GM23248 (cell line): ENCODE measurements around the gene CAMTA1. TPM values are rescaled to one million over a fixed set of nuclear protein-coding genes. Genes with fewer than 3 reads are reported as not detected.
A peak's percentile ranks its signal among the peaks of the same experiment; 100 is the strongest.

Experiments used
- DNase-seq: peaks from one replicate; pipeline ENCODE4 v3.0.0-alpha.2; 2015
- H2AFZ ChIP-seq: fragments of 200-600 bp; sonication (generic); 2 replicates; pipeline ENCODE4 v1.6.1; 2016; ENCODE audit warnings: antibody characterized with exemption
- H3F3A ChIP-seq: fragments of 200-600 bp; sonication (generic); 2 replicates; pipeline ENCODE4 v1.6.1; 2016; ENCODE audit warnings: mild to moderate bottlenecking, antibody characterized with exemption, mixed run types; ENCODE audit not compliant: insufficient read depth
- H3K27ac ChIP-seq: fragments of 200-600 bp; sonication (generic); 2 replicates; pipeline ENCODE4 v1.5.1; 2016; ENCODE audit warnings: mild to moderate bottlenecking
- H3K27me3 ChIP-seq: fragments of 200-600 bp; sonication (generic); replicated peaks from 2 replicates; pipeline ENCODE4 v1.6.1; 2016; ENCODE audit warnings: mild to moderate bottlenecking; ENCODE audit not compliant: insufficient read depth
- H3K36me3 ChIP-seq: fragments of 200-600 bp; sonication (generic); 2 replicates; pipeline ENCODE4 v1.6.1; 2016; ENCODE audit warnings: low read depth, mild to moderate bottlenecking
- H3K4me1 ChIP-seq: fragments of 200-600 bp; sonication (generic); 2 replicates; pipeline ENCODE4 v1.6.1; 2016; ENCODE audit warnings: mild to moderate bottlenecking; ENCODE audit not compliant: insufficient read depth
- H3K4me2 ChIP-seq: fragments of 200-600 bp; sonication (generic); one replicate; pipeline ENCODE4 v1.6.1; 2016; ENCODE audit warnings: mild to moderate bottlenecking; ENCODE audit not compliant: unreplicated experiment
- H3K4me3 ChIP-seq: fragments of 200-600 bp; sonication (generic); 2 replicates; pipeline ENCODE4 v1.5.1; 2016; ENCODE audit warnings: mild to moderate bottlenecking
- H3K79me2 ChIP-seq: fragments of 200-600 bp; sonication (generic); 2 replicates; pipeline ENCODE4 v1.6.1; 2016; ENCODE audit warnings: mild to moderate bottlenecking; ENCODE audit not compliant: insufficient read depth
- H3K9ac ChIP-seq: fragments of 200-600 bp; sonication (generic); 2 replicates; pipeline ENCODE4 v1.6.1; 2016; ENCODE audit warnings: mild to moderate bottlenecking
- H3K9me2 ChIP-seq: fragments of 200-600 bp; sonication (generic); 2 replicates; pipeline ENCODE4 v1.6.1; 2016; ENCODE audit warnings: mixed run types, mild to moderate bottlenecking, moderate library complexity; ENCODE audit not compliant: insufficient read depth
- H3K9me3 ChIP-seq: fragments of 200-600 bp; sonication (generic); one replicate; pipeline ENCODE4 v1.6.1; 2017; ENCODE audit warnings: low read depth
- H4K20me1 ChIP-seq: fragments of 200-600 bp; sonication (generic); 2 replicates; pipeline ENCODE4 v1.6.0; 2016; ENCODE audit not compliant: insufficient read depth
- EZH2 ChIP-seq: fragments of 200-600 bp; sonication (generic); IDR thresholded peaks from 2 replicates; pipeline ENCODE4 v1.6.1; 2018; ENCODE audit warnings: antibody characterized with exemption, mild to moderate bottlenecking; ENCODE audit not compliant: insufficient read depth, poor library complexity, severe bottlenecking
- EZH2phosphoT487 ChIP-seq: fragments of 200-600 bp; sonication (generic); IDR thresholded peaks from 2 replicates; pipeline ENCODE4 v1.6.1; 2018; ENCODE audit warnings: antibody characterized with exemption, moderate library complexity, mild to moderate bottlenecking, low read depth; ENCODE audit not compliant: insufficient read depth
- WGBS, 2 experiments: methylation state at CpG; one replicate each; pipeline ENCODE4 v1.1.6; 2015 to 2017; ENCODE audit warnings: low lambda C conversion rate in 2 of 2, low coverage in 1 of 2; ENCODE audit errors: missing lambda C conversion rate in 2 of 2; 5-methylcytosine and 5-hydroxymethylcytosine counted together
- in situ Hi-C: fragments of 300-500 bp; cut with MboI; formaldehyde crosslinking; loops from 2 replicates; pipeline ENCODE4 v1.15.0; 2020
- polyA plus RNA-seq: library from polyadenylated mRNA; unstranded; fragments of >200 nt; fragmentation: Nextera tagmentation; extraction: Ambion mirVana; gene quantifications from 2 replicates; pipeline ENCODE4 v1.2.1, GENCODE V29; 2016
- total RNA-seq: library from RNA; depleted of rRNA; stranded (reverse); fragments of >200 nt; shearing (Covaris generic); gene quantifications from 2 replicates; pipeline ENCODE4 v1.2.3, GENCODE V29; 2014

Gene CAMTA1
- total and polyA plus RNA-seq, 2 experiments from 2014 or later = 50.1 to 165 TPM

DNA sequence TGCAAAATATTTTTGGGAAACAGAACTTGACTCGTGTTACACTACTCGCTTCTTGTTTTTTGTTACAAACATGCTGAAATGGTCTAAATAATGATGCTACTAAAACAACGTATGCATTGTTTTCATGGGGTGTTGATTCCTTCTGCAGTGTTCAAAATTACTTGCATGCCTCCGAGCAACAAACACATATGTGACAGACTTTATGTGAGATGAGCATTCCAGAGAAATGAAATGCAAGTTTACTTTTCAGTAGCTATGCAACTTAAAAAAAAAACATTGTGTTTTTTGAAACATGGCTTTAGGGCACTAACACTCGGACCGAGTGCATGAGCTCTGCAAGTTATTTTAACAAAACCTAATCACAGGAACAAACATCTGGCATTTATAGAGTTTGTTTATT is 84.8 kb downstream of the CAMTA1 start:
- H3K4me3 ChIP-seq = no peak overlapping the region
- WGBS, 2 experiments = 35 to 37% methylated on average over 6 of the region's 6 CpGs
- H4K20me1 ChIP-seq = no peaks in the 10 kb centered on the region
- H3K4me1 ChIP-seq = peaks cover 21% of the 10 kb centered on the region
- peak; percentile 46 for DNase-seq
- no peaks in the 10 kb centered on the region; the same call in 1 of the 2 replicates for H3K9me2 ChIP-seq
- in situ Hi-C loops = no loop called here
- no peaks in the 10 kb centered on the region for H3K36me3 ChIP-seq
- H3F3A ChIP-seq = 0 out of 2 replicates have a peak, but pooled peaks cover 9% of the 10 kb centered on the region
- no peak for TF ChIP-seq EZH2phosphoT487
- TF ChIP-seq EZH2 = no peak
- H3K27ac ChIP-seq = peak overlapping the region; percentile 24
- H3K9ac ChIP-seq = no peak overlapping the region
- H3K79me2 ChIP-seq = peaks cover 65% of the 10 kb centered on the region
- H3K9me3 ChIP-seq = no peaks in the 10 kb centered on the region
- no peaks in the 10 kb centered on the region for H3K27me3 ChIP-seq
- H3K4me2 ChIP-seq = peak overlapping the region; percentile 57
- no peak overlapping the region for H2AFZ ChIP-seq

DNA sequence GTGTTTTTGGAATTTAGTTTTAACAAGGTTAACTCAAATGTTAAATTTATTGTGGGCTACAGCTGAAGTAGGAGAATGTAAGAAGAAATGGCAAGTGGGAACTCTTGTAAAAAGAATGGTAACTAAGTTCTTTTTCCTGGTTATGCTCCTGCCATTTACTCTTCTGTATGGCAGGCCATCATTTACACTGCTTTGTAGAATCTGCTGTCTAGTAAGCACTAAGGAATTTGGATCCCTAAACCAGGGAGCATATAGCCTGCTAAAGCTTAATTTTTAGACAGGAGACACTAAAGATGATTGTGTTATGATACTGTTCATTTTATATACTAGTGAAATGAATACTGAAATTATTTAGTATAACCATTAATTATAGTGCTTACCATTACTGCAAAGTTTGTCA is 85.3 kb downstream of the CAMTA1 start:
- H3K9me2 ChIP-seq = no peaks in the 10 kb centered on the region; the same call in 1 of the 2 replicates
- in situ Hi-C loops = no loop called here
- peaks cover 60% of the 10 kb centered on the region for H3K79me2 ChIP-seq
- DNase-seq = peak; percentile 57
- H3K4me3 ChIP-seq = no peak overlapping the region
- peaks cover 21% of the 10 kb centered on the region for H3K4me1 ChIP-seq
- H3K4me2 ChIP-seq = peak overlapping the region; percentile 57
- no peaks in the 10 kb centered on the region for H4K20me1 ChIP-seq
- no peak overlapping the region for H3K9ac ChIP-seq
- H3K36me3 ChIP-seq = no peaks in the 10 kb centered on the region
- TF ChIP-seq EZH2 = no peak
- no peak for TF ChIP-seq EZH2phosphoT487
- H3K27me3 ChIP-seq = no peaks in the 10 kb centered on the region
- 0 out of 2 replicates have a peak, but pooled peaks cover 9% of the 10 kb centered on the region for H3F3A ChIP-seq
- H3K27ac ChIP-seq = peak overlapping the region; percentile 24
- H2AFZ ChIP-seq = no peak overlapping the region
- H3K9me3 ChIP-seq = no peaks in the 10 kb centered on the region

DNA sequence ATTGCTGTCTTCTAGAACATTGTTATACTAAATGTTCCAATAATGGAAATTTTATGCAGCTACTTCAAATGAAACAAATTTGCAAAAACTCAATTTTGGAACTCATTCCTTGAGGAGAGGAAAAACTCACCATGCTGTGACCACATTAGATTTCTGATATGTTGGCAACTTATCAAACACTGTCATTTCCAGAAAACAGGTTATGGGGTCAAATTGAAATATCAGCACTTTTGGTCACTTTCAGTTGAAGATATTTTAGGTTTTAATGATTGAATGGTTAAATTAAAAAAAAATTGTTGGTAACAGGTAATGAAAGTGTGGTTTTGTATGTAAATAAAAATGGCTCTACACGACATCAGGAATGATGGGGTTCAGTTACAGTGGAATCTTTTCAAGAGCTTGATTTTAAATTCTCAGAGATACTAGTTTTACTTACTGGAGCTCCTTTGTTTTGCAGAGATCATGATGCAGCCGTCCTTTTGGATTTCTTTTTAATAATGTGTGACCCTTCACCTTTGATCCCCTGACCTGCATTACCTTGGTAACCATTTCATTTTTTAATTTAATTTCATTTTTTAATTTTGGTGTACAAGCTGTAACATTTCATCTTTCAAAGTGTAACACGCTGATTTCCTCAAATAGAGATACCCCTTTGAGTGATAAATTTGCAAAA is 86.2 kb downstream of the CAMTA1 start:
- TF ChIP-seq EZH2 (no peak), EZH2phosphoT487 (no peak)
- in situ Hi-C loops = no loop called here
- H3K27ac ChIP-seq = no peak overlapping the region

DNA sequence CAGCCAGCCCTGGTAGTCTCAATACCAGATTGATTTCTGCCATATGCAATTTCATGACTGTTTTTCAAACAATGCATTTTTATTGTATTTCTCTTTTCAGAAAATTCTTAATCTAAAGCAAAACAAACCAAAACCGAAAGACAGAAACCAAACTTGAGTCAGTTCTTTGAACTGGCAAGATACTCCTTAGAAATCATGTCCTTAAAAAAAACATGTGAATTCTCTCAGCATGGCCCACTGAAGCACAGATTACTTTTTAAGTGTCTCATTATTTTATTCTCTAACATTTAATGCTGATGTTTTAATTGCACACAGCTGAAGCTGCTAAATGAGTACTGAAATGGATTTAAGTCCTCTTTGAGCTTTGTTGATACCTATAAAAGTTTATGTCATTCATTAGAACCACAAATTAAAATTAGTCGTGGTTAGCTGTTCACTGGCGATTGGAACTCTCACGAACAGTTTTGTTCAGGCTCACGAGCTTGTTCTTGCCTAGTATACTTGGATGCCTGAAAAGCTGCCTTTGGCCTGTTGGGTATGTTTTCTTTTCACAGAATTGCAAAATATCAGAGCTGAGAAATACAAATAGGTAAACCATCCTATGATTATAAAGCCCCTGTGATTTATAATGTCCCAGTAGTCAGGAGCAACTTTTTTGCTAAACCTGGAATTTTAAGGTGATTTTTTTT is 87.5 kb downstream of the CAMTA1 start:
- no peak for TF ChIP-seq EZH2
- TF ChIP-seq EZH2phosphoT487 = no peak
- no peak for DNase-seq
- peaks cover 39% of the 10 kb centered on the region for H3K79me2 ChIP-seq
- no peaks in the 10 kb centered on the region for H3K27me3 ChIP-seq
- in situ Hi-C loops = no loop called here
- H3K4me2 ChIP-seq = no peak overlapping the region
- H4K20me1 ChIP-seq = no peaks in the 10 kb centered on the region
- H3K9ac ChIP-seq = no peak overlapping the region
- H3K9me3 ChIP-seq = no peaks in the 10 kb centered on the region
- no peak overlapping the region for H2AFZ ChIP-seq
- no peak overlapping the region for H3K4me3 ChIP-seq
- no peaks in the 10 kb centered on the region; the same call in 1 of the 2 replicates for H3K9me2 ChIP-seq
- peaks cover 21% of the 10 kb centered on the region for H3K4me1 ChIP-seq
- WGBS, 2 experiments = 73 to 74% methylated on average over 5 of the region's 5 CpGs
- H3K27ac ChIP-seq = no peak overlapping the region
- H3K36me3 ChIP-seq = no peaks in the 10 kb centered on the region
- H3F3A ChIP-seq = 0 out of 2 replicates have a peak, but pooled peaks cover 9% of the 10 kb centered on the region

More for the DNA sequence above, 86.2 kb downstream of the CAMTA1 start:
- Histone ChIP-seq H3K27me3 (no peaks in the 10 kb centered on the region), H3K4me3 (no peak overlapping the region), H3K4me1 (peaks cover 21% of the 10 kb centered on the region), H3K36me3 (no peaks in the 10 kb centered on the region), H3K9me3 (no peaks in the 10 kb centered on the region), H3K9me2 (no peaks in the 10 kb centered on the region; the same call in 1 of the 2 replicates), H3K9ac (no peak overlapping the region), H3K4me2 (no peak overlapping the region), H2AFZ (no peak overlapping the region), H3K79me2 (peaks cover 52% of the 10 kb centered on the region), H4K20me1 (no peaks in the 10 kb centered on the region), H3F3A (0 out of 2 replicates have a peak, but pooled peaks cover 9% of the 10 kb centered on the region)
- 97% methylated on average over 3 of the region's 3 CpGs for WGBS, 2 experiments
- no peak for DNase-seq
